ENCODE measurements around the gene INHBB. TPM values are rescaled to one million over a fixed set of nuclear protein-coding genes. Genes with fewer than 3 reads are reported as not detected.
"Not testable (repeated sequence)": the region's sequence is repeated elsewhere in the genome, so short reads cannot be mapped to it uniquely, and the experiment has no call there.

INHBB gene
- total RNA-seq, 1 donor from 2014 or later: not detected

DNA sequence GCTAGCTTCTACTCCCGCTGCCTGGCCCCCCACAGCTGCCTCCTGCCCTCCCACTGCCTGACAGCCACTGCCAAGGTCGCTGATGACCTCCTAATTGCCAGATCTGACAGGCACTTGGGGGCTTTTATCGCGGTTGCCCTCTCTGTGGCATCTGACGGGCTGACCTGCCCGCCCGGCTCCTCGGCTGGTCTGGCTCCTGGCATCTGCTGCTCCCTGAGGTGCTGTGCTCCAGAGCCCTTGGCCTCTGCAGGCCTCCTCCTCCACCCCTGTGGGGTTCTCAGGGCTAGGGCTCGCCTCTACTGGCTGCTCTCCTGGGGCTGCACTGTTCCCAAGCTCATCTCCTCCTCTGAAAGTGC is 43.1 kb downstream of the INHBB start:
- TF ChIP-seq, protein P1, sequence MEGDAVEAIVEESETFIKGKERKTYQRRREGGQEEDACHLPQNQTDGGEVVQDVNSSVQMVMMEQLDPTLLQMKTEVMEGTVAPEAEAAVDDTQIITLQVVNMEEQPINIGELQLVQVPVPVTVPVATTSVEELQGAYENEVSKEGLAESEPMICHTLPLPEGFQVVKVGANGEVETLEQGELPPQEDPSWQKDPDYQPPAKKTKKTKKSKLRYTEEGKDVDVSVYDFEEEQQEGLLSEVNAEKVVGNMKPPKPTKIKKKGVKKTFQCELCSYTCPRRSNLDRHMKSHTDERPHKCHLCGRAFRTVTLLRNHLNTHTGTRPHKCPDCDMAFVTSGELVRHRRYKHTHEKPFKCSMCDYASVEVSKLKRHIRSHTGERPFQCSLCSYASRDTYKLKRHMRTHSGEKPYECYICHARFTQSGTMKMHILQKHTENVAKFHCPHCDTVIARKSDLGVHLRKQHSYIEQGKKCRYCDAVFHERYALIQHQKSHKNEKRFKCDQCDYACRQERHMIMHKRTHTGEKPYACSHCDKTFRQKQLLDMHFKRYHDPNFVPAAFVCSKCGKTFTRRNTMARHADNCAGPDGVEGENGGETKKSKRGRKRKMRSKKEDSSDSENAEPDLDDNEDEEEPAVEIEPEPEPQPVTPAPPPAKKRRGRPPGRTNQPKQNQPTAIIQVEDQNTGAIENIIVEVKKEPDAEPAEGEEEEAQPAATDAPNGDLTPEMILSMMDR (IDR thresholded peaks at IDR 0.05; ENCODE audit: unreplicated experiment): no peak
- Mint-ChIP-seq H3K27ac (no peak overlapping the region), H3K27me3 (peaks cover 18% of the 10 kb centered on the region), H3K4me1 (ENCODE audit: low read depth) (peaks cover 6% of the 10 kb centered on the region), H3K9me3 (ENCODE audit: low read depth) (no peaks in the 10 kb centered on the region), H3K4me3 (ENCODE audit: low read depth) (no peak overlapping the region), H3K36me3 (ENCODE audit: insufficient read depth) (no peaks in the 10 kb centered on the region)
- DNase-seq (ENCODE audit: low spot score, unreplicated experiment): no peak

GRCh38 chr2:120390381-120391055 is 44.6 kb downstream of the INHBB start:
- no peaks in the 10 kb centered on the region for H3K4me1 Mint-ChIP-seq (ENCODE audit: low read depth)
- no peaks in the 10 kb centered on the region for H3K9me3 Mint-ChIP-seq (ENCODE audit: low read depth)
- H3K4me3 Mint-ChIP-seq (ENCODE audit: low read depth): no peak overlapping the region
- no peaks in the 10 kb centered on the region for H3K36me3 Mint-ChIP-seq (ENCODE audit: insufficient read depth)
- peak; percentile 3 for DNase-seq (ENCODE audit: low spot score, unreplicated experiment)
- no peak overlapping the region for H3K27ac Mint-ChIP-seq
- peaks cover 21% of the 10 kb centered on the region for H3K27me3 Mint-ChIP-seq
- TF ChIP-seq, protein P1 (IDR thresholded peaks at IDR 0.05; ENCODE audit: unreplicated experiment): no peak

DNA sequence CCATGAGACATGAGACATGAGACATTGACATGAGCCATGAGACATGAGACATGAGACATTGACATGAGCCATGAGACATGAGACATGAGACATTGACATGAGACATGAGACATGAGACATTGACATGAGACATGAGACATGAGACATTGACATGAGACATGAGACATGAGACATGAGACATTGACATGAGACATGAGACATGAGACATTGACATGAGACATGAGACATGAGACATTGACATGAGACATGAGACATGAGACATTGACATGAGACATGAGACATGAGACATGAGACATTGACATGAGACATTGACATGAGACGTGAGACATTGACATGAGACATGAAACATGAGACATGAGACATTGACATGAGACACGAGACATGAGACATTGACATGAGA is 45.4 kb downstream of the INHBB start:
- not testable (repeated sequence) for DNase-seq (ENCODE audit: low spot score, unreplicated experiment); H3K36me3 Mint-ChIP-seq (ENCODE audit: insufficient read depth); H3K4me1 Mint-ChIP-seq (ENCODE audit: low read depth); H3K9me3 Mint-ChIP-seq (ENCODE audit: low read depth); H3K27ac Mint-ChIP-seq; H3K4me3 Mint-ChIP-seq (ENCODE audit: low read depth)
- H3K27me3 Mint-ChIP-seq: peaks cover 21% of the 10 kb centered on the region

GRCh38 chr2:120391911-120392665 is 46.2 kb downstream of the INHBB start:
- Mint-ChIP-seq H3K4me3 (ENCODE audit: low read depth) (no peak overlapping the region), H3K27ac (no peak overlapping the region), H3K36me3 (ENCODE audit: insufficient read depth) (no peaks in the 10 kb centered on the region), H3K27me3 (peaks cover 23% of the 10 kb centered on the region), H3K4me1 (ENCODE audit: low read depth) (no peaks in the 10 kb centered on the region), H3K9me3 (ENCODE audit: low read depth) (no peaks in the 10 kb centered on the region)
- TF ChIP-seq, protein P1 (IDR thresholded peaks at IDR 0.05; ENCODE audit: unreplicated experiment): no peak
- DNase-seq (ENCODE audit: low spot score, unreplicated experiment): peak; percentile 3

DNA sequence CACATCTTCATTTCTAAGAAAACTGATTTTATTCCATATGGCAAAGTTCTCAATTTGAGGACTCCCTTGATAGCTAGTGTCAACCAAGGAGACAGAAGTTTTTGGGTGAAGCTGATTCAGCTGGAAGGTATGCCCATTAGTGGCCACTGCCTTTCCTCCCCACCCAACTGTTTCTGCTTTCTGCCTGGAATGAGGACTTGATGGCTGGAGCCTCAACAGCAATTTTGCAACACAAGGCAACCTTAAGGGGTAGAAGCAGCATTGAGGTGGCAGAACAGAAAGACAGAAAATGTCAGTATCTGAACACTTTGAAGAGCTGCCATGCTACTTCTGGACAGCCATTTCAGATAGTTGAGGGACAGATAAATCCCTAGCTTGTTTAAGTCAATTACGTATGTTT is 47.0 kb downstream of the INHBB start:
- H3K36me3 Mint-ChIP-seq (ENCODE audit: insufficient read depth): no peaks in the 10 kb centered on the region
- H3K4me3 Mint-ChIP-seq (ENCODE audit: low read depth): no peak overlapping the region
- H3K27me3 Mint-ChIP-seq: peaks cover 25% of the 10 kb centered on the region
- no peaks in the 10 kb centered on the region for H3K9me3 Mint-ChIP-seq (ENCODE audit: low read depth)
- H3K4me1 Mint-ChIP-seq (ENCODE audit: low read depth): no peaks in the 10 kb centered on the region
- H3K27ac Mint-ChIP-seq: no peak overlapping the region
- TF ChIP-seq, protein P1 (IDR thresholded peaks at IDR 0.05; ENCODE audit: unreplicated experiment): no peak
- DNase-seq (ENCODE audit: low spot score, unreplicated experiment): no peak

GRCh38 chr2:120393456-120393855 is 47.5 kb downstream of the INHBB start:
- Mint-ChIP-seq H3K4me1 (ENCODE audit: low read depth) (peaks cover under 1% of the 10 kb centered on the region), H3K9me3 (ENCODE audit: low read depth) (no peaks in the 10 kb centered on the region), H3K27ac (no peak overlapping the region), H3K36me3 (ENCODE audit: insufficient read depth) (no peaks in the 10 kb centered on the region), H3K27me3 (peaks cover 28% of the 10 kb centered on the region), H3K4me3 (ENCODE audit: low read depth) (no peak overlapping the region)
- DNase-seq (ENCODE audit: low spot score, unreplicated experiment): no peak
- TF ChIP-seq, protein P1 (IDR thresholded peaks at IDR 0.05; ENCODE audit: unreplicated experiment): no peak
